HG03060 (cell line): ENCODE data around the gene ARHGEF16.

Experiments used
- ATAC-seq: cut with Tn5 transposase; IDR thresholded peaks from one replicate; pipeline ENCODE4 v1.9.1; 2021; ENCODE audit warnings: low read depth, moderate number of reproducible peaks; ENCODE audit not compliant: unreplicated experiment

Gene ARHGEF16

DNA sequence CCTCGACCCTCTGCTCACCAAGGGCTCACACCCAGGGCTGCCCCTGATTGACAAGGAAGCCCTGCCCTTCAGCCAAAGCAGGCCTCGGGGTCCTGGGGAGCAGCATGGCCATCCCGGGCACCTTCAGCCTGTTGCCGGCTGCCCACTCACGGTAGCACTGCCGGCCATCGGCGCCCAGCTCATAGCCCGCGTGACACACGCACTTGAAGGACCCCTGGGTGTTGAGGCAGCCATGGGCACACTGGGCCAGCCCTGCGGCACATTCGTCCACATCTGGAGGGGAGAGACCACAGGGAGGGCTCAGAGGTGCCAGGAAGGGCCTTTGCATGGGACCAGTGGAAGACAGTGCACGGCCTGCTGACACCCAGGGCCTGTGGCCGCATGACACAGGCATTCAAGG lies 57.4 kb downstream of the ARHGEF16 start:
- ATAC-seq = no peak

DNA sequence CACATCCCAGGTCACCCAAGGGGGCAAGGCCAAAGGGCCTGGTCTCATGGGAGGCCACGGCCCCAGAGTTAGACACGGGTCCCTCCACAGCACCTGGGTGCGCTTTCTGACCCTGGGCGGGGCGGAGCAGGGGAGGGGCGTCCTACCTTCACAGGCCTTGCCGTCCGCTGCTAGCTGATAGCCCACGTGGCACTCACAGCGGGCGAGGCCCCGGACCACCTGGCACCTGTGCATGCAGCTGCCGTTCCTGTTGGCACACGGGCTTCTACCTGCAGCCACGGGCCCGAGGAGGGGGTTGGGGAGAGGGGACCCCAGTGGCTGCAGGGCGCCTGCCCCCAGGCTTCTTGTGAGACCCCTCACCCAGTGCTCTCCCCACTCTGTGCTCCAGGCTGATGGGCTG lies 59.9 kb downstream of the ARHGEF16 start:
- no peak for ATAC-seq

DNA sequence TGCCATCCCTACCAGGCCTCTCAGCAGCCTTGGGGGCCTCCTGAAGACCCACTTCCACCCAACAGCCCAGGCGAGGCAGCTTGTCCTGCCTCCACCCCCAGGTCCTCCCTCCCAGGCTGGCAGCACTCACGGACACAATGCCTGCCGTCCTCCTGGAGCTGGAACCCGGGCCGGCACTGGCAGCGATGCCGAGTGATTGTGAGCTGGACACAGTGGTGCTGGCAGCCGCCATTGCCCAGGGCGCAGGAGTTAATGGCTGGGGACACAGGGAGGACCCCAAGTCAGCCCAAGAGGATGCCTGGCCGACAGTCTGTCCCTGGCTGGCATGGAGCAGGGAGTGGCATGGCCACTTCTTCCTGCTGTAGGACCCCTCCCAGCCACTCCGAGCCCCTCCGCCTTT lies 60.8 kb downstream of the ARHGEF16 start:
- no peak for ATAC-seq

DNA sequence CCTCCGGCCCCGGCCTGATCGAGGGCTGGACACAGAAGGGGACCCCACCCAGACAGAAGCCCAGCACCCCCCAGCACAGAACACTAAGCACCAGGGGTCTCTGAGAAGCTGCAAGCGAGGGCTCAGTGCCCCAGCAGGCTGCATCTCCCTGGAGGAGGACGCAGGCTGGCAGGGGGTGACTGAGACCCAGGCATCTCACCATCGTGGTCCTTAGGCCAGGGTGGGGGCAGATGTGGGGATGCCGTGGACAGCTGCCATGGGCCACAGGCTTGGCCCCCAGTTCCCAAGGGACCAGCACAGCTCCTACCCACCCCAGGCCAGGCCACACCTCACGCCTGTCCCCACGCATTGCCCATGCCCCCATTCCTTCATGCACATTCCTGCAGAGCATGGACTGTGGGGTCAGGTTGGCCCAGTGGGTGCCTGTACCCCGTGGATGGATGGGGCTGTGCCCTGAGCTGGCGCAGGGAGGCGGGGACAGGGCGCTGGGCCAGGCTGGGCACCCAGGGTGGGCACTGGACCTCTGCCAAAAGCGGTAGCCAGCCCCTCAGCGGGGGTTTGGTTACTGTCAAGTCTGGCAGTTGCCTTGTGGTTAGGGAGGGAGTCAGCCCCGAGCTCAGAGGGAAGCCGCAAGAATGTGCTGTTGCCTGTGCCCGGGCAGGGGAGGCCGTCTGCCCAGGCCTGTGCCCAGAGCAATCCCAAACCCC lies 61.5 kb downstream of the ARHGEF16 start:
- ATAC-seq = no peak

DNA sequence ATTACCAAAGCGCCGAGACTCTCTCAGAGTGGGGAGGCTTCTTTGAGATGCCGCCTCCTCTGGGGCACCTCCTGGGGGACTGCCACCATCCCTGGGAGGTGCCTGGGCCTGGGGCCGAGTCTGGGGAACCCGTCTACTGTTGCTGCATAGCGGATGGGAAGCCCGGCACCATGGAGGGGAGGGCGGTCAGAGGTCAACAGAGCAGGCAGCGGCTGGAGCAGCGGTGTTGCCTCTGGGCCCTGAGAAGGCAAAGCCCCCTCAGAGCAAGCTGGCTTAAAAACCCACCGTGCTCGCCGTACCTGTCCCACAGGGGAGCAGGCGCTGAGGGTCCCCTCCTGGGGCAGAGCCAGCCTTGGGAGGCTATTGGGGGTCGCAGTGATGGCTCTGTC lies 62.0 kb downstream of the ARHGEF16 start:
- ATAC-seq = no peak

DNA sequence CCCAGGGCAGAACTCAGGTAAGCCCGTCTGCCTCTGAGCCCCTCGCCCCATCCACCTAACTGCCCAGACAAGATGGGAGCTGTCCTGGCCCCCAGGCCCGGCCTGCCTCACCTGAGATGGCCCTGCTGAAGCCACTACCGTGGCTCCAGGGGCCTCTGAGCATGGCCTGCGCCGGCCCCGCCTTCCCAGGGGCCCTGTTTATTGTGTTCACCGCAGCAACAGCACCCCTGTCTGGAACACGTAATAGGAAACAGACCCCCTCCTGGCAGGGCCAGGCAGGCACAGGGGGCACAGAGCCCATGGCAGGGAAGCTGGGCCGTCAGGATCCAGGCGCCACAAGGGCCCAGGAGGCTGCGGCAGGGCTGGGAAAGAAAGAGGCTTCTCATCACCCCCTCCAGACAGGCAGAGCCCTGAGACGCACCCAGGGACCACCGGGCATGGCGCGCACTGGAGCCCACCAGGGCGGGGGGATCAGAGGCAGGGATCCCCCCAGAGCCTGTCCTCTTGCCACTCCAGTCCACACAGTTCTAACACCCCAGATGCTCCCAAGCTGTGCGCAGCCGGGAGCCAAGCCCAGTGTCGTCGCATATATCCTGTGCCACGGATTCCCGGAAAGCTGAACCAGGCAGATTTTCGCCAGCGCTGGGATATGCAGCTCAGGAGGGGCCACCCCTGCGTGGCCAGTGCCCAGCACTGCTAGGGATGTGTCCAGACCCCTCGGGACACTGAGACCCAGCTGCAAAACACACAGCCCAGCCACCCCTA lies 62.6 kb downstream of the ARHGEF16 start:
- ATAC-seq = no peak

DNA sequence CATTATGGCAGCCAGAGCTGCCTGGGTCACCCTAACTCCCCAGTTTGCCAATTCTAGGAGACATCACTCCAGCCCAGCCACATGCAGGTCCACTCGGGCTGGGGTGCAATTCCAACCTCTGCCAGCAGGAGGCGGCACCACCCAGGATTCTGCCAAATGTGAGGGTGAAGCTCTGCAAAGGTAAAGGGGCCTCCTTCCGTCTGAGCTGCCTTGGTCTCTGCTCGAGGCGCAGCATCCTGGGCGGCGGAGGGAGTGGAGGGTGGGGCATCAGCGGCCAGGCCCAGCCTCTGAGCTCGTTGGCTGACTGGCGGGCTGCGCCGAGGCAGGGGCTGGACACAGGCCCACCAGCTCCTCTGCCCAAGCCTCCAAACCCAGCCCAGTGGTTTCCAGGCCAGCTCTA lies 63.8 kb downstream of the ARHGEF16 start:
- ATAC-seq = no peak

DNA sequence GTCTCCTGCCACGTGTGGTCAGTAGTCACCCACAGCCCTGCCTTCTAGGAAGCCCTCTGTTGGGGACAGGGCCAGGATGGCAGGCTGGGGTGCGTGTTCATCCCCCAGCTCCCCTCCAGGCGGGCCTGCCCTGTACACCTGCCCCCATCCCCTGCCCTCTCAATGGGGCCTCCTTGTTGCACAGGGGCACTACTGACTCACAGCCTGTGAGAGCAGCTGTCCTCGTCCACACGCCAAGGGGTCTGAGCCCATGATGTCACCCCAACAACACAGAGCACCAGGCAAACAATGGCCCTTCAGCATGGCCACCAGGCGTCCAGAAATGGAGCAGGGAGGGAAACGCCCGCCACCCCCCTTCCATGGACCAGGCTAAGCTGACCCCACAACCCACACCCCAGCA lies 64.3 kb downstream of the ARHGEF16 start:
- no peak for ATAC-seq

DNA sequence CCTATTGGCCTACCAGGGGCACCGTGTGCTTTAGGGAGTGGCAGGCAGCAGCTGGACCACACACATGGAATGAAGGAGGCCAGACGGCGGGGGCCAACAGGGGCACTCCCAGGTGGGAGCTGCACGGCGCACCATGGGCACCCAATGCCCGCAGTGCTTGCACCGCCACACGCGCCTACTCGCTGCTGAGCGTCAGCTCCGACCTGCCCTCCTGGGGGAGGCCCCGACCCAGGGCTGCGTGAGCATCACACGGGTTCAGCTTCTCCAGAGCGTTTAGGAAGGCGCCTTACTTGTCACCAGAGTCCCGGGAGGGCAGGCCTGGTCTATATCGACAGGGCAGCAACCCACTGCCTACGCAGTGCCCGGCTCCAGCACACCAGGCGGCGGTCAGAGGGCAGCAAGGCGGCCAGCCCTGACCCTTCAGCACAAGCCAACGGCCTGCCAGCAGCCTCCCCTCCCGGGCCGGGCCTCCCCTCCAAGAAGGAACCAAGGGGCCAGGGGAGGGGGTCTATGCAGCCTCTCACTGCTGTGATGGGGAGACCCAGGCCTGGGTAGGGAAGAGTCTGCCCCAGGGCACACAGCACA lies 64.9 kb downstream of the ARHGEF16 start:
- no peak for ATAC-seq

DNA sequence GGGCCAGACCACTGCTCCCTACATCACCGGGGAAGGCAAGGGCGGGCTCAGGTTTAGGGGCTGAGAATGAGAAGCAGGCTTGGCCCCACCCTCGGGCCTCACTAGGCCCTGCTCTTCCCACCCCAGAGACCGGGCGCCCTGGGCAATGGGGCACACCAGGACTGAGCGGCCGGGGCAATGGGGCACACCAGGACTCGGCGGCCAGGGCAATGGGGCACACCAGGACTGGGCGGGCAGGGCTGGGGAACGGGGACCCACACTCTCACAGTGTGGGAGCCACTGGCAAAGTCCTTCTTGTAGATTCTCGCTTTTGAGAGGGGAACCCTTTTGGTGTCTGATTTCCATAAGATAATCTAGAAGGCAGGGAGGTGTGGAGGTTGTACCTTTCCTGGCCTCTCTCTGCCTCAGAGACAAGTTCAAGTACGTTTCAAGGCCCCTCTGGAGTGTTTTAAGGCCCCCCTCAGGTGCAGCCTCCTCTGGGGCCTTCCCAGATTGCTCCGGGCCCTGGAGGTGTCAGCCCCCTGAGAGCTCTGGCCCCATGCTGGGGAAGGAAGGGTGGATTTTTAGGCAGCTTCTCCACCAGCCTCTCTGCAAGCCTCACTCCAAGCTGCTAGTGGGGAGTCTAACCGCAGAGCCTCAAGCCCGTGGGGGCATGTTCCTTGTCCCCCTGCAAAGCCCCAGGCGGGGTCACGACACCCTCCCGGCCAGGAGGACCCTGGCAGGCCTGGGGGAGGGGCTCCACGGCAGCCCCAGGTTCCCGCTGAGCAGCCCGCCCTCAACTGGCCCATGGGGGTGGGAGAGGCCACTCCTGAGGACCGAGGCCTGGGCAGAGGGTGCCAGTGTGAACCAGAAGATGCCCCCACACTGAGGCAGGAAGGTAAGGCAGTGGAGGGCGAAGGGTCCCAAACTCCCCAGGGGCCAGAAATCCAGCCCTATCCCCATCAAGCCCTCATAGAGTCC lies 66.2 kb downstream of the ARHGEF16 start:
- ATAC-seq = no peak

DNA sequence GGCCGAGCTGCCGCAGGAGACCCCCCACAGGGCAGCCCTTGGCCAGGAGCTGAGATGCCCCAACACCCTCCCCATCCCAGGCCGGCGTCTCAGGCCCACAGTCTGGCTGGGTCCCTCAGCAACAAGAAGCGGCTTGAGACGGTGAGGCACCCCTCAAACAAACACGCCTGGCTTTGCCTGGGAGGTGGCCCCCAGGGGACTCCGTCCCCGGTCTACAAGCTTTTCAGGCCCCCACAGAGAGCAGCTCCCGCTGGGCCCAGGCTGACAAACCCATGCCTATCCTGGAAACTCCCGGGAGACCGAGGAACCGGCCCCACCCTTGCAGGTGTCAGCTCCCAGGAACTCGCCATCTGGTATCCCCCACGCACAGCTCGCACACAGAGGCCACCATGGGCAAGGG lies 67.0 kb downstream of the ARHGEF16 start:
- no peak for ATAC-seq

DNA sequence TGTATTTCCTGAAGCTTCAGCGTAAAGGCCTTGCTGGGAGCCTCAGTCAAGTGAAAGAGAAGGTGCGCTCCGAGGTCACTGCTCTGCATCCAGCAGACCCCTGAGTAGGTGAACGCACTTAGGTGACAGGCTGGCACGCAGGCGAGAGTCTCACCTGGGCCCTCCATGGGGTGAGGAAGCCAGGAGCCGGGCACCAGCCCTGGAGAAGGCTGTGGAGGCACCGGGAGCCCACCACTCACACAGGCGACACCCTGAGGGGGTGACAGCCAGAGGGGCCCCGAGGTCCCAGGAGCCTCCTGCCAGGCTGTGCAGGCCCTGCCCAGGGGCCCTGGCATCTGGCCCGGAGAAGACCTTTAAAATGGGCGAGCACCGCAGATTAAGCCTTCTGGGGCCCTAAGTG lies 67.6 kb downstream of the ARHGEF16 start:
- ATAC-seq = no peak

DNA sequence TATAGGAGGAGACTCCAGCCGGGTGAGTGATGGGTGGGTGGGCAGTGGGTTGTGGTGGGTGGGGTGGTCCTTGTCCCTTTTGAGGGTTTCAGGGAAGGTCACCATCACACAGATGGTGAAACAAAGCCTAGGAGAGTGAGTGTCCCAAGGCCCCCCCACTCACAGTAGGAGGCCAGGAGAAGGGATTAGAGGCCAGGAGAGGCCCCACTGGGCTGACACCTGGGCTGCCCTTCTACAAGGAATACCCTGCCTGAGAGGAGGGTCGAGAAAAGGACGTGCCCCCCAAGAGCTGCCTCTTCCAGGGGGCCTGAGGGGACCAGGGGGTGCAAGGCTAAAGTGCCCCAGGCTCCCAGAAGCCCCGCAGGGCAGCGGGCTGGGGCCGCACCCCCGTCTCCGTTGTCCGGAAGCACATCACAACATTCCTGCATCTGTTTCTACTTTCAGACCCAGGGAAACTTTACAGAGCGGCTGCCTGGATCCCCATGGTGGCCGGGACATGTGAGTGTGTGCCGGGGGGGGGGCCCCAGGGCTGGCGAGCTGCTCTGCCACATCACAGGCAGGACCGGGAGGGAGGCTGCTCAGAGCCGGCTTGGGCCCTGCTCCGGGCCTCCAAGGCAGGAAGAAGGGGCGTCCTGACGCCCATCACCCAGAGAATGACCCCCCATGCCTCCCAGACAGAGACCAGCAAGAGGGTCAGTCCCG lies 68.2 kb downstream of the ARHGEF16 start:
- no peak for ATAC-seq

DNA sequence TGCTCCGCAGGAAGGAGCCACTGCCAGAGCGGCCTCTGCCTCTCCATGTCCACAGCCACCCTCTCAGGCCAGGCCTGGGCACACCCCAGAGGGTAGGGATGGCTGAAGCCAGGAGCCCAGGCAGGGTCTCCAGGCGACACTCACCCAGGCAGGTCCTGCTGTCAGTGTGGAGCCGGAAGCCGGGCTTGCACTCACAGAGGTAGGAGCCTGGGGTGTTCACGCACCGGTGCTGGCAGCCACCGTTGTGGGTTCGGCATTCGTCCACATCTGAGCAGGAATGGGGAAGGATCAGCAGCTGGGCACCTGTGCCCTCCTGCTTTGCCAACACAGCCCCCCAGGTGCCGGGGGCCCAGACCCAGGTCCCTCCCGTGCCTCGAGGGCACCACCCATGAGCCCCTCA lies 69.5 kb downstream of the ARHGEF16 start:
- ATAC-seq = no peak

DNA sequence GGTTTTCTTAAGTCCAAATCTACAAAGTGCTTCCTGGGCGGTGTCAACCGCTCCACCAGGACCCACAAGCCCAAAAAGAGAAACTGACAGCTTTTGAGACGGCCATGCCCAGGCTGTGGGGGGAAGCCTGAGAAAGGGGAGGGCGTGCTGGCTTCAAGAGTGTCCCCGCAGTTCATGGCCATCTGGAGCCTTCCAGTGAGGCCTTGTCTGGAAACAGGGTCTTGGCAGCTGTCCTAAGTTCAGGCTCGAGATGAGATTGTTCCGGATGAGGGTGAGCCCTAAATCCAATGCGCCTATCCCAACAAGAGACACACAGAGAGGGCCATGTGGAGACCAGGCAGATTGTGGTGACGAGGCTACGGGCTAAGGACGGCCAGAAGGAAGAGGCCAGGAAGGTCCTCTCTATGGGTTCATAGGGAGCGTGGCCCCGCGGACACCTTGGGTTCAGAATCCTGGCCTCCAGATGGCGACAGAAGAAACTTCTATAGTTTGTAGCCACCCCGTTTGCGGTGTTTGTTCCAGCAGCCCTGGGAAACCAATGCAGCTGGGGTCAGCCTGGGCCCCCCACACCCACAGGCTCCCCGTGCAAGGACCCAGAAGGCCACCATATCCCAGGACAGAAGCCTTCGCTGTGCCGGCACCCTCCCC lies 70.2 kb downstream of the ARHGEF16 start:
- no peak for ATAC-seq

DNA sequence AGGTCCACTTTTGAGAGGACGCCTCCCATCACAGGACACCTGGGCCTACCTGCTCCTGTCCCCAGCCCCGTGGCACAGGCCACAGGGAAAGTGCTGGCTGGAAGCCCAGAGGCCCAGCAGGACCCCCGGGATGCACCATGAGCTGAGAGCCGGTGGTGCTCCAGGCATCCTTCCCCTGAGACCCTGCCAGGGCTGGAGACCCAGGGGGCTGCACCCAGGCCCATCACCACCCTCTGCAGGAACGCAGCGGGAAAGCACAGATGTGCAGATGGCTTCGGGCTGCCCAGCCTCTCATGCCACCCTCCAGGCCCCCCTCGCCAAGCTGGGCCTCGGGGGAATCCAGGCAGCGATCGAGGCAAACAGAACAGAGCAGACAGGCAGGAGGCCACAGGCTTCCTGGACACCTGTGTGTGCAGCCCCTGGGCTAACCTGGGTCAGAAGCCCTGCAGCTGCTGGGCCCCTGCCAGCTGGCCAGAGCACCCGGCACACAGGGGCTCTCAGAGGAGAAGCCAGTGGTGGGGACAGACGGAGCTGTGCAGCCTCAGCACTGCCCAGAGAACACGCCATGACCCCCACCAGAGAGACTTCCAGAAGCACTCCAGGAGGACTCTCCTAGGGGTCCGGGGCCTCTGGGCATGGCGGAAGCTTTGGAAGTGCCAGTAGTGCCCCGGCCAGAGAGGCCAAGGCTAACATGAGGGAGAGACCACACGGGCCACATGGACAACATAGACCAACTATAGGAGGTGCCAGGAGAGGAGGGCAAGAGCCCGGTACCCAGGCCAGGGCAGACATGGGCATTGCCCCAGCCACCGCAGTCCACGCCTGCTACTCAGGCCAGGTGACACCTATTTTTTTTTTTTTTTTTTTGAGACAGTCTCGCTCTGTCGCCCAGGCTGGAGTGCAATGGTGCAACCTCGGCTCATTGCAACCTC lies 71.4 kb downstream of the ARHGEF16 start:
- ATAC-seq = no peak

DNA sequence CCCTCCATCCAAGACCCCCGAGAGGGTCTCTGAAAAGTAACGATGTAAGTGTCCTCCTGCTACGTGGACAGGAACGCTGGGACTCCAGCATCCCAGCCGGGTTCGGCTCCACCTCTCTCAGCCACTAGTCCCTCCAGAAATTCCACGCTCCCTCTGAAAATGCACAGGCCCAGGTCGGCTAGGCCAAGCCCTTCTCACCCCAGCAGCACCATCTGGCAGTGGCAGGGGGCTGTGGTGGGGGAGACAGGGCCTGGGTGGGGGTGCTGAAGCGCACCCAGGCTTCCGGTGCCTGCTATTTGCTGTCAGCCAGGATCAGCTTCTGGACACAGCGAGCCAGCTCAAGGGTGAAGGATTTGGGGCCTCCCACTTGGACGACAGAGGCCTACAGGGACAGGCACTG lies 73.3 kb downstream of the ARHGEF16 start:
- no peak for ATAC-seq

DNA sequence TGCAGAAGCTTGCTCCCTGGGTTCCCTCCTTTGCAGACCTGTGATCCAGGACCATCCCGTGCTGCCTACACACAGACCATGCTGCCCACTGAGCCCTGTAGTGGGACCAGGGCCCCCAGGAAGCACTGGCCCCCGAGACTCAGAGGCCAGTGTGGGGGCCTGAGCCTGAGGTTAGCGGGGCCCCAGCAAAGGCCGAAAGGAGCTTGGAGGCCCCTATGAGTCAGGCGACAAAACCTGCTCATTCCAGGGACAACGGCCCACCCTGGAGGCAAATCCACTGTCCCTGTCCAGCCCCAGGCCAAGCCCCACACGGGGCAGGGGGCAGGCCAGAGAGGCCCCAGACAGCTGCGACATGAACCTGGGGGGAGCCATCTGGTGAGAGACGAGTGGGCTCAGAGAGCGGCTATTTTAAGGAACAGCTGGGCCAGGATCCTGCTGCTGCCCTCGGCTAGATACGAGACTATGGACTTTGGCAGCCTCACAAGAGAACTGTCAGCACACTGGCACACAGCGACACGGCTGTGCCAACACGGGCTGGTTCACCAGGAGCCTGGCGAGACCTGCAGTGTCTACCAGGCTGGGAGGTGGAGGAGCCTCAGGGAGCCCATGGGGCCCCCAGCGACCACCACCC lies 74.7 kb downstream of the ARHGEF16 start:
- ATAC-seq = no peak
